COLO668 (cell line): Measurements from ENCODE around the gene DOCK2.
"Not testable (repeated sequence)": the region's sequence is repeated elsewhere in the genome, so short reads cannot be mapped to it uniquely, and the experiment has no call there.

Source experiments
- DNase-seq: peaks from one replicate; lab custom pipeline; 2025; ENCODE audit not compliant: unreplicated experiment; lab: John Stamatoyannopoulos, UW

DOCK2 gene

GRCh38 chr5:169716287-169716686, 79.2 kb downstream of the DOCK2 start:
- no peak for DNase-seq

GRCh38 chr5:169717288-169717687, 80.2 kb downstream of the DOCK2 start:
- no peak for DNase-seq

GRCh38 chr5:169719360-169720314, 82.6 kb downstream of the DOCK2 start:
- DNase-seq = no peak

GRCh38 chr5:169721771-169722170, 84.7 kb downstream of the DOCK2 start:
- DNase-seq = no peak

- no peak for DNase-seq
Measured at GRCh38 chr5:169723103-169723831, 86.2 kb downstream of the DOCK2 start.

GRCh38 chr5:169724303-169725087, 87.4 kb downstream of the DOCK2 start:
- no peak for DNase-seq

GRCh38 chr5:169725665-169726064, 88.6 kb downstream of the DOCK2 start:
- not testable (repeated sequence) for DNase-seq

GRCh38 chr5:169728418-169728817, 91.3 kb downstream of the DOCK2 start:
- no peak for DNase-seq

- no peak for DNase-seq
Measured at GRCh38 chr5:169731221-169731620, 94.1 kb downstream of the DOCK2 start.

GRCh38 chr5:169732841-169733240, 95.8 kb downstream of the DOCK2 start:
- DNase-seq = no peak

GRCh38 chr5:169735913-169736312, 98.8 kb downstream of the DOCK2 start:
- DNase-seq = no peak

GRCh38 chr5:169736653-169737052, 99.6 kb downstream of the DOCK2 start:
- no peak for DNase-seq

GRCh38 chr5:169740435-169740834, 103.4 kb downstream of the DOCK2 start:
- DNase-seq = no peak

GRCh38 chr5:169742771-169743296, 105.8 kb downstream of the DOCK2 start:
- DNase-seq = no peak

- DNase-seq = no peak
Measured at GRCh38 chr5:169744336-169744735, 107.3 kb downstream of the DOCK2 start.

- DNase-seq = no peak
Measured at GRCh38 chr5:169745441-169746146, 108.5 kb downstream of the DOCK2 start.

- no peak for DNase-seq
Measured at GRCh38 chr5:169746147-169746694, 109.1 kb downstream of the DOCK2 start.

GRCh38 chr5:169748174-169748573, 111.1 kb downstream of the DOCK2 start:
- DNase-seq = no peak

- DNase-seq = no peak
Measured at GRCh38 chr5:169749295-169749694, 112.2 kb downstream of the DOCK2 start.

GRCh38 chr5:169751490-169751889, 114.4 kb downstream of the DOCK2 start:
- no peak for DNase-seq
